Stomach smooth muscle (tissue), 2 donors: ENCODE data around the gene SMARCD3.

Experiments
- H3K27ac ChIP-seq: one replicate; pipeline ENCODE4 v1.7.0; 2013; ENCODE audit warnings: mild to moderate bottlenecking, low read length, inconsistent platforms
- H3K27me3 ChIP-seq, 2 donors: one replicate each; pipeline ENCODE4 v1.7.0; 2013; ENCODE audit warnings: low read length in 2 of 2; ENCODE audit not compliant: insufficient read depth in 2 of 2, control insufficient read depth in 1 of 2
- H3K36me3 ChIP-seq, 2 donors: one replicate each; pipeline ENCODE4 v1.7.0; 2013; ENCODE audit warnings: low read length in 2 of 2; ENCODE audit not compliant: control insufficient read depth in 2 of 2, insufficient read depth in 2 of 2
- H3K4me1 ChIP-seq: one replicate; pipeline ENCODE4 v1.7.0; 2013; ENCODE audit warnings: low read length; ENCODE audit not compliant: control insufficient read depth, insufficient read depth
- H3K4me3 ChIP-seq, 2 donors: one replicate each; pipeline ENCODE4 v1.7.0; 2013; ENCODE audit warnings: low read length in 2 of 2
- H3K9ac ChIP-seq, 2 donors: one replicate each; pipeline ENCODE4 v1.7.0; 2013; ENCODE audit warnings: low read length in 2 of 2, mild to moderate bottlenecking in 1 of 2
- H3K9me3 ChIP-seq, 2 donors: one replicate each; pipeline ENCODE4 v1.7.0; 2013; ENCODE audit warnings: low read length in 2 of 2; ENCODE audit not compliant: control insufficient read depth in 2 of 2
- donor health status: healthy.
- donor health status: Pancreatic carcinoma.

The SMARCD3 gene

GRCh38 chr7:151233804-151234203 lies 14.7 kb downstream of the SMARCD3 start:
- H3K27ac ChIP-seq: peak overlapping the region; percentile 62
- H3K9me3 ChIP-seq: no peaks in the 10 kb centered on the region
- peaks cover 19% of the 10 kb centered on the region for H3K4me1 ChIP-seq
- no peaks in the 10 kb centered on the region for H3K27me3 ChIP-seq
- H3K36me3 ChIP-seq: peaks cover 16 to 26% of the 10 kb centered on the region in 2 donors
- peak overlapping the region in 1 of 2 donors; percentile 89 for H3K4me3 ChIP-seq
- peak overlapping the region in 1 of 2 donors; percentile 66 for H3K9ac ChIP-seq

- Histone ChIP-seq H3K9me3 (no peaks in the 10 kb centered on the region), H3K4me3 (peak overlapping the region; percentile 89 to 90), H3K27ac (peak overlapping the region; percentile 62), H3K27me3 (no peaks in the 10 kb centered on the region), H3K36me3 (peaks cover 16 to 23% of the 10 kb centered on the region in 2 donors), H3K4me1 (peaks cover 24% of the 10 kb centered on the region), H3K9ac (peak overlapping the region; percentile 66 to 81)
These were observed 15.4 kb downstream of the SMARCD3 start for GRCh38 chr7:151232917-151233701.

- Histone ChIP-seq H3K4me1 (peaks cover 29% of the 10 kb centered on the region), H3K27ac (peak within 1 kb of the TSS; percentile 62), H3K9me3 (no peaks in the 10 kb centered on the region), H3K36me3 (peaks cover 13 to 17% of the 10 kb centered on the region in 2 donors), H3K27me3 (no peaks in the 10 kb centered on the region), H3K4me3 (peak within 1 kb of the TSS; percentile 89 to 90), H3K9ac (peak within 1 kb of the TSS; percentile 66 to 87)
These were observed 16.2 kb downstream of the SMARCD3 start, which contains the start of gene CHPF2 for GRCh38 chr7:151232091-151232916. Gene CHPF2 (plus strand): TSS chr7:151232483. CDS start chr7:151234012, 1,529 bp downstream.

DNA sequence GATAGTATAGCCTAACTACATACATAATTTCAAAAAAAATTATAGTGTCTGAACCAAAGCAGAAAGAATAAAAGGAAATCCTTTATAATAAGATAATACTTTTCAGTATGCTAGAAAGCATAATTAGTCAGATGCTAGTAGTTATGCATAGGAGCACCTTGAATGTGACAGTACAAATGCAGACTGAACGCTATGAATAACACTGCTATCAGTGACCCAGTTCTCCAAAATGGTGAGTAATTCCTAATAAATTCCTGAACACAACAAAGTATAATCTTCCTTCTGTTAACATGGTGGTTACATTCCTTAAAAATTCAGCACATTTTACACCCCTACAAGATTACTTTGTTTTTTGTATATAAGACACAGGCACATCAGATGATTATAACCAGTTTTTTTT lies 17.4 kb downstream of the SMARCD3 start:
- H3K27me3 ChIP-seq: no peaks in the 10 kb centered on the region
- H3K36me3 ChIP-seq: peaks cover 7 to 9% of the 10 kb centered on the region in 2 donors
- H3K27ac ChIP-seq: no peak overlapping the region
- no peak overlapping the region for H3K4me3 ChIP-seq
- no peaks in the 10 kb centered on the region for H3K9me3 ChIP-seq
- no peak overlapping the region for H3K9ac ChIP-seq
- H3K4me1 ChIP-seq: peaks cover 34% of the 10 kb centered on the region

- no peaks in the 10 kb centered on the region for H3K9me3 ChIP-seq
- H3K36me3 ChIP-seq: peaks cover 5 to 8% of the 10 kb centered on the region in 2 donors
- H3K27ac ChIP-seq: no peak overlapping the region
- no peak overlapping the region for H3K9ac ChIP-seq
- no peak overlapping the region for H3K4me3 ChIP-seq
- H3K27me3 ChIP-seq: no peaks in the 10 kb centered on the region
- peaks cover 42% of the 10 kb centered on the region for H3K4me1 ChIP-seq
These were observed 19.2 kb downstream of the SMARCD3 start for GRCh38 chr7:151229249-151229648.

DNA sequence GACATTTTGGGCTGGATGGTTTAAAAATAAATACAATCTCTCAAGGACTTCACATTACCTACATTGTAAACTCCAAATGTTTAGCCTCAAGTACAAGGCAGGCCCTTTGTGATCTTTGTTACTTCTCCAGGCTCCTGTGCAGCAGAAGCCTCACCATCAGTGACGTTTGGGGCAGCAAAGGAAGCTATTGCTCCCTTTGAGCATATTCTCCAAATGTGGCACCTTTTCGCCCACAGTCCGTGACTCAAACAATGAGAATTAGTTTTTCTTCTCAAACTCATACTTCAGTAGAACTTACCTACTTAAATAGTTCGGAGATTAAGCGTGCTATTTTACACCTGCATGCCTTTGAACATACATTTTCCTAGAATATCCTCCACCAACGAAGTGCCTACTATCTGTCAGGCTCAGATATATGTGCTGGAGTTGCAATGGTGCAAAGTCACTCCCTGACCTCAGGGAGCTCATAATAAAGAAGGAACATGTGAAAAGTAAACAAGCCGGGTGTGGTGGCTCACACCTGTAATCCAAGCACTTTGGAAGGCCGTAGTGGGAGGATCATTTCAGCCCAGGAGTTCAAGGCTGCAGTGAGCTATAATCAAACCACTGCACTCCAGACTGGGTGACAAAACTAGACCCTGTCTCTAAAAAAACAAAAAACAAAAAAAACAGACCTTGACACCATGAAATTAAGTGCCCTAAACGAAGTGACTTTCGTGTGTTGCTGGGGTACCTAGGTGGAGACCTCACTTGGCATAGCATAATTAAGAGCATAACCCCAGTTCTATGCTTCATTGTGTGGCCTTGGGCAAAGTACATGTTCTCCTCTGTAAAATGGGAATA lies 20.2 kb downstream of the SMARCD3 start:
- peak overlapping the region; percentile 81 to 96 for H3K4me3 ChIP-seq
- H3K36me3 ChIP-seq: peaks cover 15 to 16% of the 10 kb centered on the region in 2 donors
- peak overlapping the region; percentile 82 for H3K27ac ChIP-seq
- no peaks in the 10 kb centered on the region for H3K9me3 ChIP-seq
- H3K4me1 ChIP-seq: peaks cover 35% of the 10 kb centered on the region
- H3K9ac ChIP-seq: peak overlapping the region; percentile 69 to 85
- H3K27me3 ChIP-seq: no peaks in the 10 kb centered on the region

DNA sequence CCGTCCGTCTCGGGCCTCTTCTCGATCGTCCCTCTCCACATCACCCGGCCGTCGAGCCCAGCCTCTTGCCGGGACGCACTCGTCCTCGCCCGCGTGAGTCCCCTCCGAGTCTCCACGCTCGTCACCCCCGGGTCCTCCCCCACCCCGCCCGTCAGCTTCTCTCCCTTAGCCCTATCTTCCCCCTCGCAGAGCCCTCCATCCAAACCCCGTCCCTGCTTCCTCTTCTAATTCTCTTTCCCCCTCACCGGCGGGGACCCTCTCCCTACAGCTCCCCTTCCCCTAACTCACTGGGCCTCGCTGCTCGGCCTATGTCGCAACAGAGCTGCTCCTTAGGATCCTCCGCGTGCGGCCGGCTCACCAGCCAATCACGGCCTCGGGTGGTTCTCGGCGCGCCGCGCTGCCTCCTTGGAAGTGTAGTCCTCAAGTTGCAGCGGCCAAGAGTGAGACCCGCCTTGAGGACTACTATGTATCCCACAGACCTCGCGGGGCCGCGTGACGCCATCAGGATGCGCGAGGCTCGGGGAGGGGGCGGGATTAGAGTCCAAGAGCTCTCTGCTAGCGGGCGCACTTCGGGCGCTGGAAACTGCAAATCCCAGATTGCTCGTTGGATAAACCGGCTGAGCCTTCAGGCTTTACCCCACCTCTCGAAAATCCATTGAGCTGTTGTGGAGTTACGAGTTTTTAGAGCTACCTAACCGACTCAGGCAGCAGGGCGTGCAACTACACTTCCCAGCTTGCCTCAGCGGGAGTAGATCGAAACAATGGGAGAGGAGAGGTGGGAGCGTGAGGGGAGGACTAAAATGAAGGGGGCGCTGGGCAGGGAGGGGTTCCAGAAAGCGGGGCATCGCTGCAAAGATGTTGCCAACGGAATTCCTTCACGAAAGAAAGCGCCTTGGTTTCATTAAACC lies 21.4 kb downstream of the SMARCD3 start, which contains the start of gene ABCF2:
TSS of gene ABCF2 (minus strand) at position 331 of the 908 bp plus-strand sequence. CDS start 747 bp downstream, outside the sequence.
- Histone ChIP-seq H3K27ac (peak within 1 kb of the TSS; percentile 82), H3K4me3 (peak within 1 kb of the TSS; percentile 81 to 96), H3K36me3 (peaks cover 25 to 27% of the 10 kb centered on the region in 2 donors), H3K4me1 (peaks cover 27% of the 10 kb centered on the region), H3K9me3 (no peaks in the 10 kb centered on the region), H3K9ac (peak within 1 kb of the TSS; percentile 91 to 92), H3K27me3 (no peaks in the 10 kb centered on the region)

- Histone ChIP-seq H3K27ac (peak overlapping the region; percentile 76), H3K4me3 (peak overlapping the region; percentile 71 to 96), H3K4me1 (peaks cover 23% of the 10 kb centered on the region)
These were observed 22.0 kb downstream of the SMARCD3 start for GRCh38 chr7:151226560-151226874.

GRCh38 chr7:151225948-151226510 lies 22.5 kb downstream of the SMARCD3 start:
- peaks cover 23% of the 10 kb centered on the region for H3K4me1 ChIP-seq
- H3K27me3 ChIP-seq: no peaks in the 10 kb centered on the region
- H3K9ac ChIP-seq: peak overlapping the region; percentile 91 to 92
- no peaks in the 10 kb centered on the region for H3K9me3 ChIP-seq
- H3K36me3 ChIP-seq: peaks cover 30 to 33% of the 10 kb centered on the region in 2 donors
- H3K27ac ChIP-seq: no peak overlapping the region
- peak overlapping the region; percentile 71 to 96 for H3K4me3 ChIP-seq

More at GRCh38 chr7:151226560-151226874, 22.0 kb downstream of the SMARCD3 start:
- H3K9me3 ChIP-seq: no peaks in the 10 kb centered on the region
- peaks cover 28 to 32% of the 10 kb centered on the region in 2 donors for H3K36me3 ChIP-seq
- H3K9ac ChIP-seq: peak overlapping the region; percentile 91 to 92
- H3K27me3 ChIP-seq: no peaks in the 10 kb centered on the region
